ENCODE results near the gene MLC1. TPM values are rescaled to one million over a fixed set of nuclear protein-coding genes. Genes with fewer than 3 reads are reported as not detected.

Gene MLC1
- total and polyA plus RNA-seq, 2 of the 4 experiments (the other 2 are of a cell fraction): 0.10 TPM; not detected in 1

- Histone ChIP-seq H2AK9ac (replicated peaks; ENCODE audit: low read depth, low read length, poor library complexity) (no peak overlapping the region), H3K56ac (ENCODE audit: extremely low read depth, insufficient read depth, low read length) (no peak overlapping the region), H4K91ac (ENCODE audit: insufficient read depth, low read depth, low read length) (no peak overlapping the region), H3K27me3 (ENCODE audit: control insufficient read depth, insufficient read depth, low read length) (peaks cover 57% of the 10 kb centered on the region), H2AK5ac (ENCODE audit: low read depth, low read length) (no peak overlapping the region), H3K4me1 (ENCODE audit: control insufficient read depth, insufficient read depth, low read length) (peaks cover 6% of the 10 kb centered on the region; the same call in 1 of the 2 replicates), H3K23ac (ENCODE audit: low read depth, low read length) (no peak overlapping the region), H4K5ac (ENCODE audit: low read depth, low read length) (no peak overlapping the region), H2BK20ac (ENCODE audit: low read depth, low read length) (no peak overlapping the region), H3K4me2 (ENCODE audit: low read depth, low read length) (no peak overlapping the region), H2BK120ac (ENCODE audit: low read depth, low read length) (no peak overlapping the region), H3K18ac (ENCODE audit: low read depth, low read length) (no peak overlapping the region), H4K8ac (ENCODE audit: low read depth in 2 of 2, low read length in 2 of 2) (no peak overlapping the region), H3K4ac (ENCODE audit: low read depth, low read length) (no peak overlapping the region), H3K36me3 (ENCODE audit: control insufficient read depth, insufficient read depth, low read length) (no peaks in the 10 kb centered on the region), H3K4me3 (ENCODE audit: insufficient read depth, low read depth, low read length) (no peak overlapping the region), H3K9ac (ENCODE audit: low read depth, low read length) (no peak overlapping the region), H2BK15ac (ENCODE audit: low read depth, low read length) (no peak overlapping the region), H3K14ac (replicated peaks; ENCODE audit: low read depth, low read length) (no peak overlapping the region), H3K9me3 (ENCODE audit: control insufficient read depth, insufficient read depth, low read length) (peaks cover 4% of the 10 kb centered on the region; the same call in 1 of the 2 replicates), H4K20me1 (ENCODE audit: insufficient read depth, low read length) (no peaks in the 10 kb centered on the region), H3K79me1 (ENCODE audit: low read depth in 1 of 2, low read length in 2 of 2) (no peaks in the 10 kb centered on the region), H3K27ac (ENCODE audit: insufficient read depth, low read length) (no peak overlapping the region), H3K9me1 (ENCODE audit: insufficient read depth, low read length) (0 out of 2 replicates have a peak, but pooled peaks cover 5% of the 10 kb centered on the region), H2BK5ac (ENCODE audit: low read depth, low read length, poor library complexity, severe bottlenecking) (no peak overlapping the region), H2AFZ (replicated peaks; ENCODE audit: low read length, poor library complexity) (no peak overlapping the region)
- ChIA-PET CTCF (interaction anchor here (0.6 kb wide), 1 partner anchor 229 kb away, joined by 5 read pairs; no protein-coding TSS in a partner anchor), POLR2A (ENCODE audit: unreplicated experiment) (no interaction called here)
- dilution Hi-C loops (cut with HindIII; ENCODE audit: low sequenced_read_pairs, unreplicated experiment): no loop called here
- intact Hi-C loops (cut with micrococcal nuclease): no loop called here
- no peak for TF ChIP-seq RAD21 (IDR thresholded peaks at IDR 0.05; ENCODE audit: low read length)
- no peak for TF ChIP-seq CTCF (conservative IDR thresholded peaks at IDR 0.05; ENCODE audit: low read depth, low read length)
- no peak for TF ChIP-seq MAFK (IDR thresholded peaks at IDR 0.05; ENCODE audit: low read depth, low read length)
- no peak for TF ChIP-seq FOS (IDR thresholded peaks at IDR 0.05; ENCODE audit: low read depth, low read length)
- no peak for TF ChIP-seq CEBPB (IDR thresholded peaks at IDR 0.05; ENCODE audit: low read depth, low read length)
- no peak for TF ChIP-seq ELK1 (IDR thresholded peaks at IDR 0.05; ENCODE audit: borderline replicate concordance, low read depth, low read length)
- TF ChIP-seq RCOR1 (IDR thresholded peaks at IDR 0.05; ENCODE audit: insufficient replicate concordance, low read length): no peak
- no peak for TF ChIP-seq NFE2L2 (IDR thresholded peaks at IDR 0.05; ENCODE audit: low read depth, low read length)
- no peak for TF ChIP-seq CHD1 (IDR thresholded peaks at IDR 0.05; ENCODE audit: low read depth, low read length)
- TF ChIP-seq SMC3 (IDR thresholded peaks at IDR 0.05; ENCODE audit: low read depth, low read length): no peak
- no peak for TF ChIP-seq BHLHE40 (IDR thresholded peaks at IDR 0.05; ENCODE audit: low read depth, low read length)
- no peak for TF ChIP-seq MXI1 (IDR thresholded peaks at IDR 0.05; ENCODE audit: borderline replicate concordance, low read depth, low read length)
- TF ChIP-seq USF2 (IDR thresholded peaks at IDR 0.05; ENCODE audit: low read depth, low read length): no peak
- TF ChIP-seq RFX5 (IDR thresholded peaks at IDR 0.05; ENCODE audit: low read depth, low read length): no peak
- no peak for TF ChIP-seq MAZ (IDR thresholded peaks at IDR 0.05; ENCODE audit: borderline replicate concordance, low read depth, low read length)
- TF ChIP-seq POLR2A (IDR thresholded peaks at IDR 0.05; ENCODE audit: low read depth, low read length): no peak
- 100% methylated on average over 1 of the region's 6 CpGs; no CpG with 5 or more reads in 1 of the 2 experiments for WGBS, 2 experiments (ENCODE audit: extremely low coverage in 2 of 2, insufficient read length in 1 of 2)
- in situ Hi-C loops (cut with MboI; ENCODE audit: low sequenced_read_pairs): no loop called here
- DNase-seq (no peak), ATAC-seq (ENCODE audit: low read depth) (no peak)
- no TSS peak for BruUV-seq (replicated peaks)
Measured at GRCh38 chr22:50017701-50018224, 67.5 kb downstream of the MLC1 start.
